T-cell (primary cell): ENCODE measurements around the gene NDUFB3. TPM values are rescaled to one million over a fixed set of nuclear protein-coding genes. Genes with fewer than 3 reads are reported as not detected.
A peak's percentile ranks its signal among the peaks of the same experiment; 100 is the strongest.
"Not testable (repeated sequence)": the region's sequence is repeated elsewhere in the genome, so short reads cannot be mapped to it uniquely, and the experiment has no call there.

Experiments used
- ATAC-seq, 4 experiments: fragments of 200-7000 bp in 3 of 4; fragments of 150-1000 bp in 1 of 4; cut with Tn5 transposase; replicated peaks in 1 of 4; 1 replicate in 3 of 4; 2 replicates in 1 of 4; pipeline ENCODE4 v1.10.0; 2021; ENCODE audit warnings: moderate library complexity in 3 of 4, mild to moderate bottlenecking in 2 of 4, moderate number of reproducible peaks in 1 of 4
- CTCF ChIA-PET, 2 donors: fragments of 300-600 bp; sonication (Branson Sonifier 250); formaldehyde crosslinking; loops; one replicate each; lab custom pipeline; 2022; ENCODE audit warnings: antibody characterized with exemption in 2 of 2; lab: Charles Lee
- POLR2A ChIA-PET, 2 donors: fragments of 300-600 bp; sonication (Branson Sonifier 250); formaldehyde crosslinking; loops; one replicate each; lab custom pipeline; 2022; ENCODE audit warnings: antibody characterized with exemption in 2 of 2; lab: Charles Lee
- DNase-seq, 35 experiments: peaks; one replicate each; pipeline versions ENCODE4 v3.0.0 to v3.0.0-alpha.2; 2013 to 2023
- H3K27ac ChIP-seq: one replicate; pipeline ENCODE4 v1.5.1; 2013; ENCODE audit warnings: low read length
- H3K27me3 ChIP-seq, 2 experiments: replicated peaks in 1 of 2; 1 replicate in 1 of 2; 2 replicates in 1 of 2; pipeline versions ENCODE4 v1.6.1 to v1.7.0; 2013; ENCODE audit warnings: low read length in 1 of 2, mixed read lengths in 1 of 2; ENCODE audit not compliant: control insufficient read depth in 2 of 2, insufficient read depth in 2 of 2; ENCODE audit errors: extremely low read depth in 1 of 2
- H3K36me3 ChIP-seq, 2 donors: 1 replicate in 1 of 2; 2 replicates in 1 of 2; pipeline versions ENCODE4 v1.6.1 to v1.7.0; 2013; ENCODE audit warnings: low read length in 1 of 2; ENCODE audit not compliant: control insufficient read depth in 2 of 2, insufficient read depth in 1 of 2; ENCODE audit errors: extremely low read depth in 1 of 2
- H3K4me1 ChIP-seq, 2 experiments: 1 replicate in 1 of 2; 2 replicates in 1 of 2; pipeline versions ENCODE4 v1.6.1 to v1.7.0; 2013; ENCODE audit warnings: low read length in 2 of 2, mixed read lengths in 1 of 2; ENCODE audit not compliant: insufficient read depth in 2 of 2, control insufficient read depth in 1 of 2; ENCODE audit errors: extremely low read depth in 1 of 2
- H3K4me3 ChIP-seq, 2 donors: 1 replicate in 1 of 2; 2 replicates in 1 of 2; pipeline versions ENCODE4 v1.5.1 to v1.7.0; 2013; ENCODE audit warnings: mild to moderate bottlenecking in 2 of 2, low read length in 1 of 2, moderate library complexity in 1 of 2; ENCODE audit not compliant: control insufficient read depth in 1 of 2; ENCODE audit errors: extremely low read depth in 1 of 2
- H3K9me3 ChIP-seq: 2 replicates; pipeline ENCODE4 v1.7.0; 2013
- H3K27ac Mint-ChIP-seq, 2 donors: one replicate each; pipeline ENCODE4 v1.8.0; 2020 to 2021; ENCODE audit warnings: mild to moderate bottlenecking in 2 of 2, mixed read lengths in 2 of 2
- H3K27me3 Mint-ChIP-seq, 2 donors: one replicate each; pipeline ENCODE4 v1.8.0; 2021 to 2022; ENCODE audit warnings: mixed read lengths in 2 of 2
- H3K36me3 Mint-ChIP-seq: one replicate; pipeline ENCODE4 v1.8.0; 2021; ENCODE audit warnings: mixed read lengths
- H3K4me1 Mint-ChIP-seq, 3 donors: one replicate each; pipeline ENCODE4 v1.8.0; 2020 to 2022; ENCODE audit warnings: mixed read lengths in 3 of 3, mild to moderate bottlenecking in 1 of 3
- H3K4me3 Mint-ChIP-seq, 3 donors: one replicate each; pipeline ENCODE4 v1.8.0; 2020 to 2022; ENCODE audit warnings: mild to moderate bottlenecking in 3 of 3, mixed read lengths in 3 of 3, moderate library complexity in 3 of 3
- H3K9me3 Mint-ChIP-seq, 3 donors: one replicate each; pipeline ENCODE4 v1.8.0; 2020 to 2022; ENCODE audit warnings: mixed read lengths in 3 of 3
- whole genome bisulfite sequencing: methylation state at CpG from one replicate; pipeline ENCODE4 v1.1.5; 2013; ENCODE audit warnings: missing lambda C conversion rate; ENCODE audit not compliant: insufficient coverage; 5-methylcytosine and 5-hydroxymethylcytosine counted together
- total RNA-seq, 35 experiments: library from RNA in 6 of 35; stranded (reverse) in 6 of 35; fragments of 120-200 nt in 1 of 35; gene quantifications; one replicate each; pipeline versions ENCODE4 v1.2.1 to v1.2.4 and lab custom pipeline; 2013 to 2026

NDUFB3 gene
- total RNA-seq, 5 donors from 2014 or later (not counting 1 experiment from before 2014, with no cell fraction given), result 31.4 to 43.7 (median 38.8) TPM

DNA sequence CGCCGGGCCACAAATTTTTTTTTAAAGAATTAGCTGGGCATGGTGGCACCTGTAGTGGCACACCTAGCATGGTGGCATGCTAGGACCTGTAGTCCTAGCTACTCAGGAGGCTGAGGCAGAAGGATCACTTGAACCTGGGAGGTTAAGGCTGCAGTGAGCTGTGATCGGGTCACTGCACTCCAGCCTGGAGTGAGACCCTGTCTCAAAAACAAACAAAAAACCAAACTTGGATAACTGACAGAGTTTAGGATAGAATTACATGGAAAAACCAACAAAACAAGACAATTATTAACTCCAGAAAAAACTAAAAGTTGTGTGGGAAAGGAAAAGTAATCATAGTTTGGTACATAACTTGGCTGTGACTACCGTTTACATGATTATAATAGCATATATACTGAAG, 42.5 kb downstream of the NDUFB3 start:
- H3K36me3 ChIP-seq, result no peaks in the 10 kb centered on the region
- ATAC-seq, result no peak
- ChIA-PET POLR2A (interaction anchor here in 1 of 2 donors (1.0 to 2.6 kb wide), 2 partner anchors 225 to 250 kb away, joined by 3 to 8 read pairs; partner anchors contain the start of genes CLK1, NIF3L1 and PPIL3), CTCF (interaction anchor here (0.7 to 2.3 kb wide), 2 partner anchors 44 to 155 kb away, joined by 4 to 15 read pairs; no protein-coding TSS in a partner anchor)
- DNase-seq, result no peak
- WGBS, result 100% methylated on average over 2 of the region's 4 CpGs
- Mint-ChIP-seq H3K36me3 (no peaks in the 10 kb centered on the region), H3K9me3 (no peaks in the 10 kb centered on the region), H3K27me3 (no peaks in the 10 kb centered on the region), H3K4me3 (peak overlapping the region; percentile 97 to 98 (median 98)), H3K4me1 (peaks cover 29 to 42% (median 32%) of the 10 kb centered on the region in 3 donors), H3K27ac (peak overlapping the region; percentile 99)
- peaks cover 2 to 36% of the 10 kb centered on the region in 2 experiments for H3K4me1 ChIP-seq
- H3K9me3 ChIP-seq, result no peaks in the 10 kb centered on the region
- H3K4me3 ChIP-seq, result no peak overlapping the region
- no peaks in the 10 kb centered on the region for H3K27me3 ChIP-seq
- no peak overlapping the region for H3K27ac ChIP-seq

DNA sequence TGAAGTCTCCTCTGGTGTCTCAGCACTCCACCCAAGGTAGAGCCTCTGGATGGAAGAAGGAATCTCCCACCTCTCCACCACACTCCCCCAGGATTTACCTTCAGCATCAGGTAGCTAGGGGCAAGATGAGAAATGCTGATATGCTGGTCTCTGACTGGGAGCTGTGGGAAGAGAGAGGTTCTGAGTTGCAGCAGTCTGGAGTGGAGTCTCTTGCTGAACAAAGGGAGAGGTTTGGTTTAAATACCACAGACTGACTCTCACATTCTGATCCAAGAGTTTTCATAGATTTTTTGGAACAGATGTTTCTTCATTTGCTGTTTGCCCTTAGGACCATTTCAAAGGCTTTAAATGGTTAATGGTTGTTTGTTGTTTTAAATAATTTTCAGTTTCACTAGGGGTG, 43.0 kb downstream of the NDUFB3 start:
- ATAC-seq, result no peak
- H3K27me3 ChIP-seq, result no peaks in the 10 kb centered on the region
- H3K27ac ChIP-seq, result no peak overlapping the region
- H3K27me3 Mint-ChIP-seq, result no peaks in the 10 kb centered on the region
- no peak overlapping the region for H3K4me3 ChIP-seq
- CTCF ChIA-PET, result interaction anchor here in 1 of 2 donors (0.6 to 2.3 kb wide), 6 partner anchors 14 to 119 kb away, joined by 3 to 15 read pairs (median 3); no protein-coding TSS in a partner anchor
- no peaks in the 10 kb centered on the region for H3K36me3 Mint-ChIP-seq
- no peak for DNase-seq
- peaks cover 29 to 47% (median 32%) of the 10 kb centered on the region in 3 donors for H3K4me1 Mint-ChIP-seq
- H3K36me3 ChIP-seq, result no peaks in the 10 kb centered on the region
- H3K9me3 ChIP-seq, result no peaks in the 10 kb centered on the region
- no peaks in the 10 kb centered on the region for H3K9me3 Mint-ChIP-seq
- H3K4me3 Mint-ChIP-seq, result peak overlapping the region; percentile 97 to 98 (median 98)
- H3K4me1 ChIP-seq, result peaks cover 4 to 36% of the 10 kb centered on the region in 2 experiments
- peak overlapping the region; percentile 99 for H3K27ac Mint-ChIP-seq
- POLR2A ChIA-PET, result interaction anchor here (0.7 to 2.6 kb wide), 7 partner anchors 16 to 251 kb away, joined by 3 to 20 read pairs (median 4); partner anchors contain the start of genes CLK1 (in 1 of the 2), NIF3L1 (in 1 of the 2) and PPIL3 (in 1 of the 2)

DNA sequence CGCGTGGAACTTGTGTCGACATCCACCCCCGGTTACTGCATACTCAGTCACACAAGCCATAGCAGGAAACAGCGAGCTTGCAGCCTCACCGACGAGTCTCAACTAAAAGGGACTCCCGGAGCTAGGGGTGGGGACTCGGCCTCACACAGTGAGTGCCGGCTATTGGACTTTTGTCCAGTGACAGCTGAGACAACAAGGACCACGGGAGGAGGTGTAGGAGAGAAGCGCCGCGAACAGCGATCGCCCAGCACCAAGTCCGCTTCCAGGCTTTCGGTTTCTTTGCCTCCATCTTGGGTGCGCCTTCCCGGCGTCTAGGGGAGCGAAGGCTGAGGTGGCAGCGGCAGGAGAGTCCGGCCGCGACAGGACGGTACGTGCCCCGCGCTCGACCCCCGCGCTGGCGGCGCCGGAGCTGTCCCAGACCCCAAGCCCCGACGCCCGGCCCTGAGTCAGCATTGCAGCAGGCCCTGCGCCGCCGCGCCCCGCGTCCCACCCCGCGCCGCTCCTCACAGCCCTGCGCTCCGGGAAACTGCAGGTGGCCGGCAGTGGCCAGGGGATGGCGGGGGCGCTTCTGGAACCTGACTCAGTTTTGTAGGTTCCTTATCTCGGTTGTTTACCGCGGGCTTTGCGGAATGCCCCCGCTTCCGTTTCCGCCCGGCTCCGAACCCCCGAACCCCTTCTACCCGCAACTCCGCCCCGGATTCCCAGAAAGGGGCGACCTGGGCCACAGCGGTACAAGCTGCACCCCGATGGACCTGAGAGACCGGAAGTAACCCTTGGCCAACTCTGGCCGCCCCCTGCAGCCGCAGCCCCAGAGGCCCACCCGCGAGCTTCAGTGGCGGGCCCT, 44.5 kb downstream of the NDUFB3 start, which contains the start of gene CFLAR:
CFLAR (plus strand) TSS at position 50 of the 844 bp plus-strand sequence. CDS start 13,702 bp downstream, outside the sequence.
- Histone ChIP-seq H3K36me3 (no peaks in the 10 kb centered on the region), H3K9me3 (no peaks in the 10 kb centered on the region), H3K4me1 (peaks cover 19 to 36% of the 10 kb centered on the region in 2 experiments), H3K27ac (peak within 1 kb of the TSS; percentile 97), H3K27me3 (no peaks in the 10 kb centered on the region), H3K4me3 (peak within 1 kb of the TSS; percentile 92 to 99)
- peak within 1 kb of the TSS; percentile 99 for H3K27ac Mint-ChIP-seq
- H3K36me3 Mint-ChIP-seq, result peaks cover 3% of the 10 kb centered on the region
- no peaks in the 10 kb centered on the region for H3K27me3 Mint-ChIP-seq
- peak within 1 kb of the TSS; percentile 97 to 98 (median 98) for H3K4me3 Mint-ChIP-seq
- H3K4me1 Mint-ChIP-seq, result peaks cover 40 to 62% (median 43%) of the 10 kb centered on the region in 3 donors
- DNase-seq (peak; percentile 60 to 87 (median 73)), ATAC-seq (peak; percentile 53 to 61 (median 60))
- ChIA-PET POLR2A (interaction anchor here (0.5 to 2.6 kb wide), 12 partner anchors 8 to 252 kb away, joined by 3 to 20 read pairs (median 4); partner anchors contain the start of gene CLK1 (in 1 of the 2)), CTCF (interaction anchor here (0.5 to 6.0 kb wide), 17 partner anchors 10 to 227 kb away, joined by 3 to 58 read pairs (median 4); partner anchors contain the start of gene NIF3L1 (in 1 of the 2))
- under 1% methylated on average over 75 of the region's 75 CpGs for WGBS
- H3K9me3 Mint-ChIP-seq, result no peaks in the 10 kb centered on the region

DNA sequence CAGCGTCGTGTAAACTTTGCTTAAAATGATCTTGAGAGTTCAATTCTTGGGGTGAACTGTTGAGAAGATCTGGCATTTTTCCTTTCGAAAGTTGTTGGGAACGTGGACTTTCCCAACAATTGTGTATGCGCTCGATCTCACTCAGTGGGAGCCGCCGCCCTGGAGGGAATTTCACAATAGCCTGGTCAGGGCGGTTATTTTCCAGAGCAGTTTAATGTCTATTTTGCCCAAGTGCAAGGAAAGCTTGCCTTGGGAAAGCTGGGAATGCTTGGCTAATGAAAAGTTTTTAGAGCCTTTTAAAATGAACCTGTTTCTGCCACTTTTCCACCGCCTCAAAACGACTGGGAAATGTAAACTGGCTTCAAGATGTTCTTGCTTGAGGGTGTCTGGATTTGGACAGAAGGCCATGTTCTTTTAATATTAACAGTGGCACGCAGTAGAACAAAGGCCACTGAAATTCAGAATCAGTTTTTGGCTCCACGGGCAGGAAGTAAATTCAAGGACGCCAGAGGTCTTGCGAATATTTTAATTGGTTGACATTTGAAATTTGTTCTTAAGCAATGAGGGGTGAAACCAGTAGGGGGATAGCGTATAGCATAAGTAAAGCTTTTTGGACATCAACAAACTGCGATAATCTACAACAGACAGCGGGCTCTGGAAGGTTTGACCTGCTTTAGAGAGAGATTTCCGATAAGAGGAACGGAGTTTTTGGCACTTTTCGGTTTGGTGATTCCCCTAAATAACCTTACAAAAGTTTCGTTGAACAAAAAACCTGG, 45.3 kb downstream of the NDUFB3 start:
- Mint-ChIP-seq H3K9me3 (no peaks in the 10 kb centered on the region), H3K27ac (peak overlapping the region; percentile 99), H3K27me3 (no peaks in the 10 kb centered on the region), H3K36me3 (peaks cover 9% of the 10 kb centered on the region), H3K4me1 (peaks cover 47 to 70% (median 49%) of the 10 kb centered on the region in 3 donors), H3K4me3 (peak overlapping the region; percentile 97 to 98 (median 98))
- CTCF ChIA-PET, result interaction anchor here (0.6 to 6.0 kb wide), 29 partner anchors 12 to 738 kb away, joined by 3 to 58 read pairs (median 4); partner anchors contain the start of genes CASP10 (in 1 of the 2) and NIF3L1 (in 1 of the 2)
- Histone ChIP-seq H3K36me3 (peaks cover 0 to 2% of the 10 kb centered on the region in 2 donors), H3K27me3 (no peaks in the 10 kb centered on the region), H3K27ac (peak overlapping the region; percentile 97), H3K4me1 (peaks cover 26 to 40% of the 10 kb centered on the region in 2 experiments), H3K4me3 (peak overlapping the region; percentile 92 to 99), H3K9me3 (no peaks in the 10 kb centered on the region)
- 1% methylated on average over 14 of the region's 22 CpGs for WGBS
- DNase-seq, result peak in 18 of 35 experiments; percentile 5 to 83 (median 32)
- peak; percentile 5 to 23 (median 7) for ATAC-seq
- POLR2A ChIA-PET, result interaction anchor here (0.6 to 4.1 kb wide), 9 partner anchors 9 to 253 kb away, joined by 3 to 20 read pairs (median 7); partner anchors contain the start of gene CLK1 (in 1 of the 2)

DNA sequence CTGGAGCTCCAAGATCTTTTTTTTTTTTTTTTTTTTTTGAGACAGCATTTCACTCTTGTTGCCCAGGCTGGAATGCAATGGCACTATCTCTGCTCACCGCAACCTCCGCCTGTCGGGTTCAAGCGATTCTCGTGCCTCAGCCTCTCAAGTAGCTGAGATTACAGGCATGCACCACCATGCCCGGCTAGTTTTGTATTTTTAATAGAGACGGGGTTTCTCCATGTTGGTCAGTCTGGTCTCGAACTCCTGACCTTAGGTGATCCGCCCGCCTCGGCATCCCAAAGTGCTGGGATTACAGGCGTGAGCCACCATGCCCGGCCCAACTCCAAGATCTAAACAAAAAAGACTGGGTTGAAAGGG, 45.9 kb downstream of the NDUFB3 start:
- POLR2A ChIA-PET, result interaction anchor here (0.6 to 4.1 kb wide), 10 partner anchors 9 to 313 kb away, joined by 3 to 20 read pairs (median 4); partner anchors contain the start of gene CLK1 (in 1 of the 2)
- Mint-ChIP-seq H3K36me3 (peaks cover 15% of the 10 kb centered on the region), H3K4me1 (peaks cover 53 to 76% (median 53%) of the 10 kb centered on the region in 3 donors), H3K27ac (peak overlapping the region; percentile 99), H3K4me3 (peak overlapping the region; percentile 97 to 98 (median 98))
- 2% methylated on average over 6 of the region's 13 CpGs for WGBS
- not testable (repeated sequence) for H3K27me3 Mint-ChIP-seq, H3K36me3 ChIP-seq, H3K9me3 Mint-ChIP-seq, H3K9me3 ChIP-seq, H3K27me3 ChIP-seq
- peak overlapping the region; percentile 92 to 99 for H3K4me3 ChIP-seq
- ATAC-seq, result peak in 1 of 4 experiments; percentile 15
- peak in 14 of 35 experiments; percentile 19 to 54 (median 39) for DNase-seq
- H3K27ac ChIP-seq, result peak overlapping the region; percentile 97
- CTCF ChIA-PET, result interaction anchor here (0.6 to 6.0 kb wide), 25 partner anchors 12 to 738 kb away, joined by 3 to 58 read pairs (median 5); partner anchors contain the start of genes CASP10 (in 1 of the 2) and NIF3L1 (in 1 of the 2)
- peaks cover 31 to 46% of the 10 kb centered on the region in 2 experiments for H3K4me1 ChIP-seq
